OCI-LY7 (cell line): ENCODE results near the gene FAP. TPM values are rescaled to one million over a fixed set of nuclear protein-coding genes. Genes with fewer than 3 reads are reported as not detected.

Source experiments
- BruUV-seq: library from RNA; stranded (reverse); fragments of 400-500 nt; replicated peaks from 2 replicates; lab custom pipeline; 2021; lab: Mats Ljungman, UMichigan
- CTCF ChIA-PET: fragments of 300-600 bp; sonication (Branson Sonifier 250); formaldehyde crosslinking; loops from one replicate; lab custom pipeline; 2022; ENCODE audit warnings: antibody characterized with exemption; ENCODE audit not compliant: unreplicated experiment; lab: Charles Lee
- POLR2A ChIA-PET: fragments of 300-600 bp; sonication (Branson Sonifier 250); formaldehyde crosslinking; loops from one replicate; lab custom pipeline; 2022; ENCODE audit warnings: antibody characterized with exemption; lab: Charles Lee
- DNase-seq: peaks from one replicate; pipeline ENCODE4 v3.0.0-alpha.2; 2015; ENCODE audit warnings: low spot score
- H2AFZ ChIP-seq: fragments of 200-600 bp; sonication (generic), shearing (Covaris generic); 2 replicates; pipeline ENCODE4 v1.6.1; 2014; ENCODE audit warnings: mild to moderate bottlenecking, antibody characterized with exemption, low read length, moderate library complexity
- H3K27ac ChIP-seq: fragments of 200-600 bp; sonication (generic); 2 replicates; pipeline ENCODE4 v1.5.1; 2014; ENCODE audit warnings: mixed run types, low read depth, mild to moderate bottlenecking, moderate library complexity, low read length, inconsistent platforms; ENCODE audit not compliant: poor library complexity, severe bottlenecking
- H3K36me3 ChIP-seq: fragments of 200-600 bp; sonication (generic); 2 replicates; pipeline ENCODE4 v1.6.1; 2014; ENCODE audit warnings: mild to moderate bottlenecking, antibody characterized with exemption, low read length, moderate library complexity, mixed read lengths; ENCODE audit not compliant: insufficient read depth
- H3K4me1 ChIP-seq: fragments of 200-600 bp; sonication (generic); 2 replicates; pipeline ENCODE4 v1.5.1; 2014; ENCODE audit warnings: mild to moderate bottlenecking, low read length; ENCODE audit not compliant: insufficient read depth, poor library complexity, severe bottlenecking
- H3K4me2 ChIP-seq: fragments of 200-600 bp; sonication (generic); 2 replicates; pipeline ENCODE4 v1.6.1; 2014; ENCODE audit warnings: mild to moderate bottlenecking, low read length
- H3K4me3 ChIP-seq: fragments of 200-600 bp; sonication (generic); 2 replicates; pipeline ENCODE4 v1.5.1; 2014; ENCODE audit warnings: mild to moderate bottlenecking, low read depth, low read length; ENCODE audit not compliant: poor library complexity, severe bottlenecking
- H3K79me2 ChIP-seq: fragments of 200-600 bp; sonication (generic); 2 replicates; pipeline ENCODE4 v1.6.1; 2016; ENCODE audit warnings: low read depth, mild to moderate bottlenecking, low read length, moderate library complexity, mixed read lengths; ENCODE audit not compliant: insufficient read depth
- H3K9me2 ChIP-seq: fragments of 200-600 bp; sonication (generic); 2 replicates; pipeline ENCODE4 v1.6.1; 2016; ENCODE audit warnings: mild to moderate bottlenecking, low read length, mixed read lengths; ENCODE audit not compliant: insufficient read depth
- H3K9me3 ChIP-seq: fragments of 200-600 bp; sonication (generic); 2 replicates; pipeline ENCODE4 v1.6.1; 2014; ENCODE audit warnings: mild to moderate bottlenecking, mixed run types, low read length, mixed read lengths
- H4K20me1 ChIP-seq: fragments of 200-600 bp; sonication (generic); 2 replicates; pipeline ENCODE4 v1.6.1; 2014; ENCODE audit warnings: mild to moderate bottlenecking, antibody characterized with exemption, low read length, moderate library complexity, mixed read lengths; ENCODE audit not compliant: insufficient read depth
- EZH2phosphoT487 ChIP-seq: fragments of 200-600 bp; sonication (generic); IDR thresholded peaks from 2 replicates; pipeline ENCODE4 v1.6.1; 2018; ENCODE audit warnings: low read depth, borderline replicate concordance, mild to moderate bottlenecking, mixed run types, antibody characterized with exemption, low read length, moderate library complexity, mixed read lengths
- intact Hi-C: fragments of 100-400 bp; cut with micrococcal nuclease; formaldehyde crosslinking; loops from one replicate; pipeline ENCODE4 v1.10.0; 2022; ENCODE audit not compliant: unreplicated experiment
- total RNA-seq, 2 experiments: library from RNA; depleted of rRNA in 1 of 2; stranded (reverse); fragments of >200 nt in 1 of 2; shearing (Covaris generic) in 1 of 2; gene quantifications; 2 replicates each; pipeline ENCODE4 v1.2.3, GENCODE V29; 2014 to 2022
- TF ChIP-seq, protein P1 (sequence below): fragments of 200-600 bp; sonication (generic); conservative IDR thresholded peaks from 2 replicates; pipeline ENCODE4 v1.5.1; 2014; ENCODE audit warnings: mild to moderate bottlenecking, antibody characterized with exemption, low read length, moderate library complexity, mixed read lengths

Gene FAP
- total RNA-seq, 2 experiments from 2014 or later: not detected

DNA sequence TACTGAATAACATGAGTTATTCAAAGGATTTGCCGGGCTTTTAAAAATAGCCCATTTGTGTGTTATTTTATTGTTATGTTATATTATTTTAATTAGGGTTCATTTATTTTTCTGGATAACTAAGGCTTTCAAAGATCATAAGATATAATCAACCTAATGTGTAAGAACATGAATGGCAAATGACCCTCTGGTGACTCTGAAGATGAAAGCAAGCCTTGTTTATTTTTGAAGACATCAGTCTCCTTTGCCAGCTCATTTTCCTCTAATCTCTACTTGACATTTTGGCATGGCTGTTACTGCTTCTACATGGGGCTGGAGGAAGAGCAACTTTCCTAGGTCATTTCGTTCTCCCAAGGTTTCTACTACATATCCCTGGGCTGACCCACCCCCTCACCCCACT, 10.6 kb downstream of the FAP start:
- no peaks in the 10 kb centered on the region for H3K79me2 ChIP-seq
- CTCF ChIA-PET: no interaction called here
- BruUV-seq: no TSS peak
- TF ChIP-seq, protein P1, sequence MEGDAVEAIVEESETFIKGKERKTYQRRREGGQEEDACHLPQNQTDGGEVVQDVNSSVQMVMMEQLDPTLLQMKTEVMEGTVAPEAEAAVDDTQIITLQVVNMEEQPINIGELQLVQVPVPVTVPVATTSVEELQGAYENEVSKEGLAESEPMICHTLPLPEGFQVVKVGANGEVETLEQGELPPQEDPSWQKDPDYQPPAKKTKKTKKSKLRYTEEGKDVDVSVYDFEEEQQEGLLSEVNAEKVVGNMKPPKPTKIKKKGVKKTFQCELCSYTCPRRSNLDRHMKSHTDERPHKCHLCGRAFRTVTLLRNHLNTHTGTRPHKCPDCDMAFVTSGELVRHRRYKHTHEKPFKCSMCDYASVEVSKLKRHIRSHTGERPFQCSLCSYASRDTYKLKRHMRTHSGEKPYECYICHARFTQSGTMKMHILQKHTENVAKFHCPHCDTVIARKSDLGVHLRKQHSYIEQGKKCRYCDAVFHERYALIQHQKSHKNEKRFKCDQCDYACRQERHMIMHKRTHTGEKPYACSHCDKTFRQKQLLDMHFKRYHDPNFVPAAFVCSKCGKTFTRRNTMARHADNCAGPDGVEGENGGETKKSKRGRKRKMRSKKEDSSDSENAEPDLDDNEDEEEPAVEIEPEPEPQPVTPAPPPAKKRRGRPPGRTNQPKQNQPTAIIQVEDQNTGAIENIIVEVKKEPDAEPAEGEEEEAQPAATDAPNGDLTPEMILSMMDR: no peak
- TF ChIP-seq EZH2phosphoT487: no peak
- intact Hi-C loops: no loop called here
- H3K4me2 ChIP-seq: no peak overlapping the region
- POLR2A ChIA-PET: no interaction called here
- H3K9me3 ChIP-seq: no peaks in the 10 kb centered on the region
- no peaks in the 10 kb centered on the region for H4K20me1 ChIP-seq
- no peaks in the 10 kb centered on the region for H3K36me3 ChIP-seq
- no peak for DNase-seq
- H3K4me1 ChIP-seq: no peaks in the 10 kb centered on the region
- H2AFZ ChIP-seq: no peak overlapping the region
- no peak overlapping the region for H3K4me3 ChIP-seq
- no peak overlapping the region for H3K27ac ChIP-seq
- H3K9me2 ChIP-seq: no peaks in the 10 kb centered on the region

DNA sequence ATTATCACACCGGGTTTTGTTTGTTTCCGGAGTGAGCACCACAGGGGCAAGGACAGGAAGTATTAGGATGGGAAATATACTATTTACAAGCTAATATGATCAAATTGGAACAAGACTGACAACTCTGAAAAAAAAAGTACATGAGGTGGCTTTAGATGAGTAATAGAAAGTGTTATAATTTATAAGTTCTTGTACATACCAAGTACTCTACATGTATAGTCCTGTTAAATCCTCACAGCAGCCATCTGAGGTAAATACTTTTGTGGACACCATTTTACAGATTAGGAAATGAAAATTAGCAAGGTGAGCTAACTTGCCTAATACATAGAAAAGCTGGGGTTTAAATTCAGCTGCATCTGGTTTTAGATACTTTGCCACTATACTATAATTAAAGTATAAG, 11.2 kb downstream of the FAP start:
- H3K4me3 ChIP-seq: no peak overlapping the region
- no peak overlapping the region for H3K4me2 ChIP-seq
- CTCF ChIA-PET: no interaction called here
- intact Hi-C loops: no loop called here
- no peak overlapping the region for H3K27ac ChIP-seq
- no TSS peak for BruUV-seq
- H2AFZ ChIP-seq: no peak overlapping the region
- DNase-seq: no peak
- POLR2A ChIA-PET: no interaction called here
- no peaks in the 10 kb centered on the region for H3K79me2 ChIP-seq
- no peaks in the 10 kb centered on the region for H3K9me2 ChIP-seq
- no peaks in the 10 kb centered on the region for H3K36me3 ChIP-seq
- no peaks in the 10 kb centered on the region for H3K9me3 ChIP-seq
- no peaks in the 10 kb centered on the region for H3K4me1 ChIP-seq
- TF ChIP-seq, protein P1: no peak
- no peak for TF ChIP-seq EZH2phosphoT487
- no peaks in the 10 kb centered on the region for H4K20me1 ChIP-seq

DNA sequence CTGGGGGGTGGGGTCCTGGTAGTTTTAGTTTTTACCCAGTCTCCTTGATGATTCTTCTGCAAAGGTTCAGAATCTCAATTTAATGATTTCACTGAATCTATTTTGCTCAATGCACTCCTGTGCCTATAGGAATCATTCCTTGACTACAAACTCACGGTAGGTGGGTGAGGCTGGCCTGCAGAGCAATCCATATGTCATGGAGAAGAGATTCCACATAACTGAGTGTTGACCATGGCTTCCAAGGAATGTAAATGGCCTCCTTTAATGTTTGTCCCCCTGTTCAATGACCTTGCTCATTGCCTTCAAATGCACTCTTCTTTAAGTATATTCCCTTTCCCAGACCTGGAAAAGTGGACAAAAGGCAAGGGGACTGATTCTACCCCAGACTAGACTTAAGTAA, 12.5 kb downstream of the FAP start:
- H3K79me2 ChIP-seq: no peaks in the 10 kb centered on the region
- POLR2A ChIA-PET: interaction anchor here (0.8 kb wide), 1 partner anchor 10 kb away, joined by 3 read pairs; no protein-coding TSS in a partner anchor

More for the DNA sequence above, 12.5 kb downstream of the FAP start:
- no TSS peak for BruUV-seq
- H3K4me2 ChIP-seq: no peak overlapping the region
- DNase-seq: no peak
- TF ChIP-seq EZH2phosphoT487: no peak
- H3K36me3 ChIP-seq: no peaks in the 10 kb centered on the region
- no peaks in the 10 kb centered on the region for H3K9me3 ChIP-seq
- intact Hi-C loops: no loop called here
- H4K20me1 ChIP-seq: no peaks in the 10 kb centered on the region
- CTCF ChIA-PET: no interaction called here
- H3K9me2 ChIP-seq: no peaks in the 10 kb centered on the region
- H3K4me3 ChIP-seq: no peak overlapping the region
- no peak overlapping the region for H2AFZ ChIP-seq
- H3K4me1 ChIP-seq: no peaks in the 10 kb centered on the region
- H3K27ac ChIP-seq: no peak overlapping the region
